Mesothelial cell of epicardium (in vitro differentiated cells): ENCODE measurements around the gene CAPS. TPM values are rescaled to one million over a fixed set of nuclear protein-coding genes. Genes with fewer than 3 reads are reported as not detected.

Experiments used
- DNase-seq, 2 experiments: peaks; one replicate each; pipeline ENCODE4 v3.0.0; 2021; ENCODE audit warnings: low spot score in 2 of 2; ENCODE audit not compliant: unreplicated experiment in 2 of 2
- H3K27ac Mint-ChIP-seq: 2 replicates; pipeline ENCODE4 v1.8.0; 2021; ENCODE audit warnings: mixed read lengths
- H3K27me3 Mint-ChIP-seq: 2 replicates; pipeline ENCODE4 v1.8.0; 2021; ENCODE audit warnings: low read depth, mixed read lengths
- H3K36me3 Mint-ChIP-seq: 2 replicates; pipeline ENCODE4 v1.8.0; 2021; ENCODE audit warnings: mixed read lengths
- H3K4me1 Mint-ChIP-seq: 2 replicates; pipeline ENCODE4 v1.8.0; 2021; ENCODE audit warnings: mixed read lengths
- H3K4me3 Mint-ChIP-seq: 2 replicates; pipeline ENCODE4 v1.8.0; 2021; ENCODE audit warnings: mild to moderate bottlenecking, moderate library complexity, mixed read lengths
- H3K9me3 Mint-ChIP-seq: 2 replicates; pipeline ENCODE4 v1.8.0; 2021; ENCODE audit warnings: mixed read lengths
- total RNA-seq: library from RNA; stranded (reverse); gene quantifications from 3 replicates; pipeline ENCODE4 v1.2.1, GENCODE V29; 2021
- TF ChIP-seq, protein P1 (sequence below): fragments of 200-600 bp; sonication (generic); IDR thresholded peaks from one replicate; pipeline ENCODE4 v1.5.0; 2021; ENCODE audit warnings: antibody characterized with exemption; ENCODE audit not compliant: unreplicated experiment

CAPS gene
- total RNA-seq, 1 donor from 2014 or later: 16.2 TPM

DNA sequence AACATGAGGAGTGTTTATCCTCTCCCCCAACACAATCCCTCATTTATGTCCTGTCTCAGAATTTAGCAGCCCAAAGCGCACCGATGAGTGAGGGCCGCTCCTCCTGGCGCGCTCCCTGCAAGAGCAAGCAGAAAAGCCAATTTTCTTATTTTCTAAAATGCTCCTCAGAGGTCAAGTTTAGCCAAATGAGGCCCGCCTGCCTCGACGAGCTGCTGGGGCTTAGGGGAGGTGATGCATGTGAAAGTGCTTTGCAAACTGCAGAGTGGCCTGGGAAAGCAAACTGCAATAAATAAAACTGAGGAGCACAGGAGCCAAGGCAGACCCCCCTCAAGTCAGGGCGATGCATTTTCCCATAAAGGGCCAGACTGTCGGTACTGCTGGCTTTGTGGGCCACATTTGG, 29.0 kb downstream of the CAPS start:
- Mint-ChIP-seq H3K27ac (peak overlapping the region; percentile 30), H3K27me3 (no peaks in the 10 kb centered on the region), H3K9me3 (no peaks in the 10 kb centered on the region), H3K36me3 (peaks cover 12% of the 10 kb centered on the region), H3K4me1 (peaks cover 20% of the 10 kb centered on the region), H3K4me3 (no peak overlapping the region)
- TF ChIP-seq, protein P1, sequence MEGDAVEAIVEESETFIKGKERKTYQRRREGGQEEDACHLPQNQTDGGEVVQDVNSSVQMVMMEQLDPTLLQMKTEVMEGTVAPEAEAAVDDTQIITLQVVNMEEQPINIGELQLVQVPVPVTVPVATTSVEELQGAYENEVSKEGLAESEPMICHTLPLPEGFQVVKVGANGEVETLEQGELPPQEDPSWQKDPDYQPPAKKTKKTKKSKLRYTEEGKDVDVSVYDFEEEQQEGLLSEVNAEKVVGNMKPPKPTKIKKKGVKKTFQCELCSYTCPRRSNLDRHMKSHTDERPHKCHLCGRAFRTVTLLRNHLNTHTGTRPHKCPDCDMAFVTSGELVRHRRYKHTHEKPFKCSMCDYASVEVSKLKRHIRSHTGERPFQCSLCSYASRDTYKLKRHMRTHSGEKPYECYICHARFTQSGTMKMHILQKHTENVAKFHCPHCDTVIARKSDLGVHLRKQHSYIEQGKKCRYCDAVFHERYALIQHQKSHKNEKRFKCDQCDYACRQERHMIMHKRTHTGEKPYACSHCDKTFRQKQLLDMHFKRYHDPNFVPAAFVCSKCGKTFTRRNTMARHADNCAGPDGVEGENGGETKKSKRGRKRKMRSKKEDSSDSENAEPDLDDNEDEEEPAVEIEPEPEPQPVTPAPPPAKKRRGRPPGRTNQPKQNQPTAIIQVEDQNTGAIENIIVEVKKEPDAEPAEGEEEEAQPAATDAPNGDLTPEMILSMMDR: no peak
- no peak for DNase-seq

- Mint-ChIP-seq H3K4me3 (no peak overlapping the region), H3K36me3 (peaks cover 8% of the 10 kb centered on the region), H3K27ac (peak overlapping the region; percentile 47), H3K4me1 (peaks cover 22% of the 10 kb centered on the region), H3K27me3 (no peaks in the 10 kb centered on the region), H3K9me3 (no peaks in the 10 kb centered on the region)
- DNase-seq: no peak
- TF ChIP-seq, protein P1: no peak
These were observed 29.6 kb downstream of the CAPS start for GRCh38 chr19:5943623-5944022.

DNA sequence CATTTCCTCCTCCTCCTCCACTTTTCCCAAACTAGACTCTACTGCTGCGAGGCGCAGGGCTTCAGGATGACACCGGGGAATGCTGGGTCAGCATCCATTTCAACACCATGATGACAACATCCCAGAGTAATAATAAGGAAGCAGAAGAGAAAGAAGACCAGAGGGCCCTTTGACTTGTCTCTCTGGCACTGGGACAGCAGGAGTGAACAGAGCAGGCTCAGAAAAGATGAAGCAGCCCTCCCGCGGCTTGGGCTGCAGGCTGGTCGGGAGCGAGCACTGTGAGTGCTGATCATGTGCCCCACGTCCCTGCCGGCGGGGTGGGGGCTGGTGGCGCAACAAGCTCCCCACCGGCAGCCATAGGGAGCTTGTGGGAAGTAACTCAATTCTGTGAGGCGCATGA, 33.4 kb downstream of the CAPS start:
- H3K9me3 Mint-ChIP-seq: no peaks in the 10 kb centered on the region
- H3K4me3 Mint-ChIP-seq: no peak overlapping the region
- H3K27me3 Mint-ChIP-seq: no peaks in the 10 kb centered on the region
- peaks cover 5% of the 10 kb centered on the region for H3K36me3 Mint-ChIP-seq
- peak overlapping the region; percentile 3 for H3K27ac Mint-ChIP-seq
- TF ChIP-seq, protein P1: no peak
- peaks cover 48% of the 10 kb centered on the region for H3K4me1 Mint-ChIP-seq
- DNase-seq: no peak

DNA sequence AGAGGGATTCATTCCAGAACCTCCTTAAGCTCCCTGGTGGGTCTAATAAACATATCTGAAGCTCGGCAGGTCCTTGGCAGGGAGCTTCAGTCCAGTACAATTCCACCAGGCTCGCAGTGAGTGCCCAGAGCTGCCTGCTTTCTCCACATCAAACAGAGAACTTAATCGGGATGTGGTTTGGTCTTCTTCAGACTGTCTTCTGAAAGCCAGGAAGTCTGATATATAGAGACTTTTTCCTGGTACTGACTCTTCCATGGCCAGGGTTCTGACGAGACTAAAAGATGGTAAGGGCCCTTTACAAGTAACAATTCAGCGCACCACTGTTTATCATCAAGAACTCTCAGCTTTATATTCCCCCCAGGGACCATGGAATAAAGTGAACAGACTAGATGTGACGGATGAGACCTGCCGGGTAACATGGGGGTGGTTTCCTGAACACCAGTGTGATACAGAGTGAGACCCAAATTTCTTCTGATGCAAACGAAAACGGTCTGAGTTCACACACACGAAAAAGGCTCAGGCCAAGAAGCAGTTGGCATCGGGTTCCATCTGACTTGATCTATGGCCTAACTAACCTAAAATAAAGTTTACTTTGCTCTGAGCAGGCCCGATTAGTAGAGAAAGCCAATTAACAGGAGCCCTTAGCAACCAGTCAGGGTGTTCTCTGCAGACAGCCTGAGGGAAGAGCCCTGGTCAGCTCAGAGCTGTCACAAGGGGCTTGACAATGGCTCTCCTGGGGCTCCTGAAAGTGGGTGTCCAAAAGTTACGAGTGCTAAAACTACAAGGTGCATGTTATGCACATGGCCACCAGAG, 34.9 kb downstream of the CAPS start:
- TF ChIP-seq, protein P1: no peak
- Mint-ChIP-seq H3K27ac (peak overlapping the region; percentile 5), H3K27me3 (no peaks in the 10 kb centered on the region), H3K36me3 (peaks cover 5% of the 10 kb centered on the region), H3K9me3 (no peaks in the 10 kb centered on the region), H3K4me1 (peaks cover 55% of the 10 kb centered on the region), H3K4me3 (no peak overlapping the region)
- DNase-seq: no peak

DNA sequence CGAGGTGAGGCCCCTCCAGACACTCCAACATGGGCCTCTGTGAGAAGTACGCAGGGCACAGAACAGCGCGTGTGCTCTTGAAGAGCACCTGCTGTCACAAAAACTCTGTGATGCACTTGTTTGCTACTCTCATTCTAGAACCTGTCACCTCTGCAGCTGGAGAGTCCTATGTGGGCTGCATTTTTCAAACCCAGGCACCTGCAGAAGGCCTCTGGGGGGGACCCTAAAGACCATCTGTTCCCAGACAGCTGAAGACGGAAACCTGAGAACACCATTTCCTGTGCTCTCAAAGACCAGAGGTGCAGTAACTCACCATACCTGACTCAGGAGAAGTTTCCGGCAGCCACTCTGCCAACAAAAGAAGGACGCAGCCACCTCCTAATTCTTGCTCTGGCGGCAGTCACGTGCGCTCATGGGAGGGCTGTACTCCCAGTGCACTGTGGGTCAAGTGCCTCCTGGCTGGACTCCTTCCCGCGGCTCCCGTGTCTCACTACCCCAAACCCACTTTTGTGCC, 35.8 kb downstream of the CAPS start:
- H3K27me3 Mint-ChIP-seq: no peaks in the 10 kb centered on the region
- H3K4me1 Mint-ChIP-seq: peaks cover 64% of the 10 kb centered on the region
- no peak for DNase-seq
- H3K4me3 Mint-ChIP-seq: no peak overlapping the region
- H3K9me3 Mint-ChIP-seq: no peaks in the 10 kb centered on the region
- TF ChIP-seq, protein P1: no peak
- H3K36me3 Mint-ChIP-seq: peaks cover 5% of the 10 kb centered on the region
- no peak overlapping the region for H3K27ac Mint-ChIP-seq
